Gastroesophageal sphincter (tissue), 3 donors: Measurements from ENCODE around the gene TMEM40.

Source experiments
- POLR2A ChIP-seq, 2 donors: fragments of 450-650 bp; IDR thresholded peaks; one replicate each; pipeline ENCODE4 v1.6.1; 2017; ENCODE audit warnings: antibody characterized with exemption in 2 of 2, mild to moderate bottlenecking in 2 of 2, moderate library complexity in 1 of 2
- TF ChIP-seq, protein P1 (sequence below), 4 experiments: fragments of 200-600 bp in 2 of 4; fragments of 450-650 bp in 2 of 4; sonication (generic) in 1 of 4; IDR thresholded peaks; one replicate each; pipeline ENCODE4 v1.5.1; 2017 to 2019; ENCODE audit warnings: antibody characterized with exemption in 4 of 4, mild to moderate bottlenecking in 2 of 4, moderate library complexity in 2 of 4

DNA sequence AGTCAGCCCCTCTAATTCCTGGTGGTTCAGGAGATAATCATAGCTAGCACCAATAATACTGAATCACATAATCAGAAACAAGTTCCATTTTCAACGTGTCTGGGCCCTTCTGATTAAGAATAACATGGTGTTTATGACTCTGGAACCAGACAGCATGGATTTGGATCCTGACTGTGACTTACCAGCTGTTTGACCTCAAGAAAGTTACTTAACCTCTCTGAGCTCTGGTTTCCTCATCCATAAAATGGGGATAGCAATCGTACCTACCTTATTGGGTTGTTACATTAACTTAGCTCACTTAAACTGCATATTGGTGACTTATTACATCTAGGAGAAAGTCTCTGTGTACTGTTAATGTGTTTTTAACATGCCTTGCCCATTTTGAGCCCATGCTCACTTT lies 10.7 kb upstream of the TMEM40 start:
- TF ChIP-seq, protein P1, sequence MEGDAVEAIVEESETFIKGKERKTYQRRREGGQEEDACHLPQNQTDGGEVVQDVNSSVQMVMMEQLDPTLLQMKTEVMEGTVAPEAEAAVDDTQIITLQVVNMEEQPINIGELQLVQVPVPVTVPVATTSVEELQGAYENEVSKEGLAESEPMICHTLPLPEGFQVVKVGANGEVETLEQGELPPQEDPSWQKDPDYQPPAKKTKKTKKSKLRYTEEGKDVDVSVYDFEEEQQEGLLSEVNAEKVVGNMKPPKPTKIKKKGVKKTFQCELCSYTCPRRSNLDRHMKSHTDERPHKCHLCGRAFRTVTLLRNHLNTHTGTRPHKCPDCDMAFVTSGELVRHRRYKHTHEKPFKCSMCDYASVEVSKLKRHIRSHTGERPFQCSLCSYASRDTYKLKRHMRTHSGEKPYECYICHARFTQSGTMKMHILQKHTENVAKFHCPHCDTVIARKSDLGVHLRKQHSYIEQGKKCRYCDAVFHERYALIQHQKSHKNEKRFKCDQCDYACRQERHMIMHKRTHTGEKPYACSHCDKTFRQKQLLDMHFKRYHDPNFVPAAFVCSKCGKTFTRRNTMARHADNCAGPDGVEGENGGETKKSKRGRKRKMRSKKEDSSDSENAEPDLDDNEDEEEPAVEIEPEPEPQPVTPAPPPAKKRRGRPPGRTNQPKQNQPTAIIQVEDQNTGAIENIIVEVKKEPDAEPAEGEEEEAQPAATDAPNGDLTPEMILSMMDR (IDR thresholded peaks at IDR 0.05): no peak
- no peak for TF ChIP-seq POLR2A (IDR thresholded peaks at IDR 0.05)
